Skeletal muscle satellite cell (primary cell): Measurements from ENCODE around the gene ACSF3.

ENCODE experiments used
- H3K27me3 ChIP-seq: 2 replicates; pipeline ENCODE4 v1.7.0; 2013; ENCODE audit warnings: low read length; ENCODE audit not compliant: control insufficient read depth, insufficient read depth
- H3K36me3 ChIP-seq: 2 replicates; pipeline ENCODE4 v1.7.0; 2013; ENCODE audit warnings: mild to moderate bottlenecking, control low read depth, low read length; ENCODE audit not compliant: insufficient read depth
- H3K4me1 ChIP-seq: 2 replicates; pipeline ENCODE4 v1.7.0; 2013; ENCODE audit warnings: low read length; ENCODE audit not compliant: control insufficient read depth, insufficient read depth
- H3K4me2 ChIP-seq: 2 replicates; pipeline ENCODE4 v1.7.0; 2013; ENCODE audit warnings: mild to moderate bottlenecking, low read length
- H3K4me3 ChIP-seq: 2 replicates; pipeline ENCODE4 v1.7.0; 2013; ENCODE audit warnings: low read length
- H3K9ac ChIP-seq: 2 replicates; pipeline ENCODE4 v1.7.0; 2013; ENCODE audit warnings: mild to moderate bottlenecking, low read depth, low read length, moderate library complexity
- H3K9me3 ChIP-seq: replicated peaks from 2 replicates; pipeline ENCODE4 v1.7.0; 2013; ENCODE audit warnings: mild to moderate bottlenecking, control low read depth, low read length

ACSF3 gene

DNA sequence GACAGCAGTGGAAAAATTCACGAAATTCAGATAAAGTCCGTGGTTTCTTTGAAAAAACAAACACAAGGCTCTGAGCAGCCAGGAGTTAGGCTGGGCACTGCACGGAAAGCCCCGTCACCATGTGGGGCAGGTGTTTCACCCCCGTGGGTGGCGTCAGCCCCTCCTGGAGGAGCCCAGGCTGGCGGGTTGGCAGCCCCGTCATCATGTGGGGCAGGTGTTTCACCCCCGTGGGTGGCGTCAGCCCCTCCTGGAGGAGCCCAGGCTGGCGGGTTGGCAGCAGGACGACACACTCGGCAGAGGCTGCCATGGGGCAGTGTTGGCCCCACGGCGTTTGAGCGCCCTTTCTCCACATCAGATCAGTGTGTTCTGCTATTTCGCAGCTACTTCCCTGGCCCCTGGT is 38.1 kb downstream of the ACSF3 start:
- Histone ChIP-seq H3K4me3 (no peak overlapping the region), H3K4me1 (no peaks in the 10 kb centered on the region), H3K4me2 (no peak overlapping the region), H3K27me3 (no peaks in the 10 kb centered on the region), H3K9me3 (no peaks in the 10 kb centered on the region), H3K36me3 (peaks cover 17% of the 10 kb centered on the region), H3K9ac (no peak overlapping the region)

DNA sequence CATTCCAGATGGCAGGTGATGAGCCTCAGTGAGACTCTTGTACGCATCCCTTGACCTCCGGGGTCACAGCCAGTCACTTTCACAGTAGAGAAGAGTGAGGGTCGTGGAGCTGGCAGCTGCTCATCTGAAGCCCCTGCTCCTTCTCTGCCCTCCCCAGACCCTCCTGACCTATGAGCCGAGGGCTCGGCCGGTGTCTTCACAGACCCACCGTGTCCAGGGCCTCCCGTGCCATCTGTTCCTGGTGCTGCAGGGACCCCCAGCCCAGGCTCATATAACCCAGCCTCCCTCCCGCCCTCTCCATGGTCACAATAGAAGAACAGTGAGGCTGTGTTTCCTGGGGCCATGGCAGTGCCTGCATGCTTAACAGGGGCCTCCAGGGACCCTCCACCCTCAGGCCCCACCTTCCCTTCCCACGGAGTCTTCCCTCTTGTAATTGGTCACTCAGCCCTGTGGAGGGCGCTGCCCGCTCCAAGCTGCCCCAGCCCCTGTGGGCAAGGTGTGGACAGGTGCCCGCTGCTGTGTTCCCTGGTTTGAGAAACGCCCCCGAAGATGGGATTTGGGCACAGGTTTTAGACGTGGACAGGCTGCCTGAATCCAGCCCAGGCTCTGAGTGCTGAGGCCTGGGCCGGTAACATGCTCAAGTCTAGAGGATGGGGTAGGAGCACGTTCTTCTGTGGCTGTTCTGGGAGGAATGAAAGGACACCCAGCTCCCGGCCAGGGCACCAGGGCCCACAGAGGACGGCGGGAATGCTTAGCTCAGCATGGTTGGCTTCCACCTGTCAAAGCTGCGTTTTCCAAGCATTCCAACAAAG is 38.7 kb downstream of the ACSF3 start:
- H3K4me1 ChIP-seq: no peaks in the 10 kb centered on the region
- no peak overlapping the region for H3K4me2 ChIP-seq
- H3K36me3 ChIP-seq: peaks cover 17% of the 10 kb centered on the region
- no peaks in the 10 kb centered on the region for H3K27me3 ChIP-seq
- H3K9ac ChIP-seq: no peak overlapping the region
- no peak overlapping the region for H3K4me3 ChIP-seq
- H3K9me3 ChIP-seq: no peaks in the 10 kb centered on the region

DNA sequence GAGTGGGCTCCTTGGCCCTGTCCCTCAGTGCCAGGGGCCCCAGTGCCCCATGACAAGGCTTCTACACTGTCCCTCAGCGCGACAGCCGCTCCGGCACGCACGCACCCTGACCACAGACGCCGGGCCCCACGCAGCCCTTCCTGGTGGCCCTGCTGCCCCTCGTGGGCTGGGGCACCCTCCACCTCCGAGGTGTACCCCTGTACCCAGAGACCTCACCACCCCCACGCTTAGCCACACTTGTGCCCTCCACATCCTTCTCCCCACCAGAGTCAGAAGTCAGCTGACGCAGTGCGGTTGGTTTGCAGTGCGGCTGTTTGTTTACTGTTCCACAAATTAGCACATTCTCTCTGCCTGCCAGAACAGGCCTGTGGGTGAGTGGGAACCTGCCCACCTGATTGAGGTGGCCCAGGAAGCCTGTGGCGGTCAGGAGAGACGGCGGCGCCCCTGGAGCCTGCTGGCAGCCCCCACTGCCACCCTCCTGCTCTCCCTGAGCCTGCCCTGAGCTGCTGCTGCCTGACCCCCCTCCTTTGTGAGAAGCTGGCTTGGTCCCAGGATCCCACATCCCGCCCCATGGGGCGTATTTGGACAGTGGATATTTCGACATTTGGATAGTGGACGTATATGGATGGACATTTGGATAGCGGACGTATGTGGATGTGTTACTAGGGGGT is 39.9 kb downstream of the ACSF3 start:
- H3K9me3 ChIP-seq: no peaks in the 10 kb centered on the region
- no peak overlapping the region for H3K9ac ChIP-seq
- H3K4me3 ChIP-seq: no peak overlapping the region
- H3K4me2 ChIP-seq: no peak overlapping the region
- no peaks in the 10 kb centered on the region for H3K27me3 ChIP-seq
- H3K4me1 ChIP-seq: no peaks in the 10 kb centered on the region
- H3K36me3 ChIP-seq: peaks cover 17% of the 10 kb centered on the region

DNA sequence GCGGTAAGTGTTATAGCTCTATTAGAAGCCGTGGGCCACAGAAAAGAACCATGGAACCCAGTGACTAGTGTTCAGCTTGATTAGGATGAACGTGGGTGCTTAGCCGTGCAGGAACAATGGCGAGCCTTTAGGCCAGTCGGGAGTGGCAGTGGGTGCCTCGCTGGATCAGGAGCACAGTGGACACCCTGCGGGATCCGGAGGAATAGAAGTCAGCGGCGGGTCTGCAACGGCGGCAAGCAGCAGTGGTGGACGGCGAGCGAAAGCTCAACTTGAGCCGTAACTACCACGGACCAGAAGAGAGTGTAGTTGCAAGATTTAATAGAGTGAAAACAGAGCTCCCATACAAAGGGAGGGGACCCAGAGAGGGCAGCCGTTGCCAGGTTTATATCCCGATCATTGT is 40.6 kb downstream of the ACSF3 start:
- Histone ChIP-seq H3K4me2 (no peak overlapping the region), H3K9ac (no peak overlapping the region), H3K4me1 (no peaks in the 10 kb centered on the region), H3K4me3 (no peak overlapping the region), H3K27me3 (no peaks in the 10 kb centered on the region), H3K9me3 (no peaks in the 10 kb centered on the region), H3K36me3 (peaks cover 17% of the 10 kb centered on the region)

DNA sequence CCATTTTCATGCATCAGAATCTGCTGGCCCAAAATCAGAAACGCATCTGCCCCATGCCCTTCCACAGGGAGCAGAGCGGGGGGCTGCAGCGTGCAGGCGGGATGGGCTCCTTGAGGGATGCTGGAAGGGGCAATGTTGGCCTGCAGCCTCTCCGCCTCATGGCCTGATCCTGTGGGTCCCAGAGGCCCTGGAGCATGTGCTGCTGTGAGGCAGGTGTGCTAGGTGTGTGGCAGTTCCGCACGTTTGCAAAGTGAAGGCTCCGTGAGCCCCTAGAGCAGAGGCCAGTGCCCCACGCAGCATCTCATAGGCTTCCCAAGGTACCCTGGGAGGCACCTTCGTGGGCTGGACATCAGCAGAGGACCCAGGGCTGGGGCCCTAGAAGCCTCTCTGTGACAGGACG is 41.5 kb downstream of the ACSF3 start:
- Histone ChIP-seq H3K36me3 (peaks cover 17% of the 10 kb centered on the region), H3K27me3 (no peaks in the 10 kb centered on the region), H3K4me1 (no peaks in the 10 kb centered on the region), H3K4me2 (no peak overlapping the region), H3K9me3 (no peaks in the 10 kb centered on the region), H3K9ac (no peak overlapping the region), H3K4me3 (no peak overlapping the region)

DNA sequence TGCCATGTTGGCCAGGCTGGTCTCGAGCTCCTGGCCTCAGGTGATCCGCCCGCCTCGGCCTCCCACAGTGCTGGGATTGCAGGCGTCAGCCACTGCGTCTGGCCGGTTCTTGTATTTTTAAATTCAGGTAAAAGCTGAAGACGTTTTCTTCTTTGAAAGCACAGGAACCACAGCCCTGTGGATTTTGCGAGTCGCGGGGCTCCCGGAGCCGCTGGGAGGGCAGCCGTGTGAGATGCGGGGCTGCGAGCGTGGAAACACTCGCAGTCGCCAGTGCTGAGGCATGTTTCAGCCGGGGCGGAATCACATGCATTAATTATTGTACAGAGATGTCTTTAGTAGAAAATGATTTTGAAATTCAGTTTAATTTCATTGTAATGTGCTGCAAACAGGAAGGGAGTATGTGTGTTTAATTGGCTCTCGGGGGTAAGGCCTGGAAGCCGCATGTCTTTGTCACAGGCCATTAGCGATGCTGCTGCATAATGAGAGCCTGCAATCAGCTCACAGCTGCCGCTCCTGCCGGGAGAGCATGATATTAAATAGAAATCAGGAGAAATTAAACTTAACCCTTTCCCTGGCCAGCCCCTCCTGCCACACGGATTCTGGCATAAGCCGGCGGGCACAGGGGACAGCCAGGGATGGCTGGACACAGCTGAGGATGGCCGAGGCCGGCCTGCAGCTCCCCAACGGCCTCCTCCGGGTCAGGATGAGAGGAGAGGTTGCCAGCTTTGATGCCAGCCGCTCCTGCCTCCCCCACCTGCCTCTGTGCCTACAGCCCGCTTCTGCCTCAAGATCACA is 42.5 kb downstream of the ACSF3 start:
- Histone ChIP-seq H3K4me1 (no peaks in the 10 kb centered on the region), H3K27me3 (no peaks in the 10 kb centered on the region), H3K4me2 (no peak overlapping the region), H3K9me3 (no peaks in the 10 kb centered on the region), H3K4me3 (no peak overlapping the region), H3K36me3 (peaks cover 20% of the 10 kb centered on the region), H3K9ac (no peak overlapping the region)

DNA sequence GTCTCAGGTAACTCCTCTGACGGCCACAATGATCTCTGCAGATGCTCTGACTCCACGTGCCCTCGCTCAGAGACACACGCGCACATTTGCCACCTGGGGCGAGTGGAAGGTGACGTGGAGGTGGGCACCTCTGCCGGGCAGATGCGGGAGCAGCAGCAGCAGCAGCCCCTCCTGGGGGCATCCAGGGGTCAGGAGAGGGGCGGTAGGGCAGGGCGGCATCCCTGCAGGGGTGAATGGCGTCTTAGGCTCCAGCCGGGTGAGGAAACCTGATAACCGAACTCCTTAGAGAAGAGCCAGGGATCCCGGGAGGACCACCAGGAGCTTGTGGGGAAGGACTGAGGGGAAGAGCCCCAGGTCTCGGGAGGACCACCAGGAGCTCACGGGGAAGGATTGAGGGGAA is 43.3 kb downstream of the ACSF3 start:
- H3K4me2 ChIP-seq: no peak overlapping the region
- H3K4me1 ChIP-seq: no peaks in the 10 kb centered on the region
- H3K4me3 ChIP-seq: no peak overlapping the region
- H3K9ac ChIP-seq: no peak overlapping the region
- no peaks in the 10 kb centered on the region for H3K9me3 ChIP-seq
- no peaks in the 10 kb centered on the region for H3K27me3 ChIP-seq
- peaks cover 24% of the 10 kb centered on the region for H3K36me3 ChIP-seq

DNA sequence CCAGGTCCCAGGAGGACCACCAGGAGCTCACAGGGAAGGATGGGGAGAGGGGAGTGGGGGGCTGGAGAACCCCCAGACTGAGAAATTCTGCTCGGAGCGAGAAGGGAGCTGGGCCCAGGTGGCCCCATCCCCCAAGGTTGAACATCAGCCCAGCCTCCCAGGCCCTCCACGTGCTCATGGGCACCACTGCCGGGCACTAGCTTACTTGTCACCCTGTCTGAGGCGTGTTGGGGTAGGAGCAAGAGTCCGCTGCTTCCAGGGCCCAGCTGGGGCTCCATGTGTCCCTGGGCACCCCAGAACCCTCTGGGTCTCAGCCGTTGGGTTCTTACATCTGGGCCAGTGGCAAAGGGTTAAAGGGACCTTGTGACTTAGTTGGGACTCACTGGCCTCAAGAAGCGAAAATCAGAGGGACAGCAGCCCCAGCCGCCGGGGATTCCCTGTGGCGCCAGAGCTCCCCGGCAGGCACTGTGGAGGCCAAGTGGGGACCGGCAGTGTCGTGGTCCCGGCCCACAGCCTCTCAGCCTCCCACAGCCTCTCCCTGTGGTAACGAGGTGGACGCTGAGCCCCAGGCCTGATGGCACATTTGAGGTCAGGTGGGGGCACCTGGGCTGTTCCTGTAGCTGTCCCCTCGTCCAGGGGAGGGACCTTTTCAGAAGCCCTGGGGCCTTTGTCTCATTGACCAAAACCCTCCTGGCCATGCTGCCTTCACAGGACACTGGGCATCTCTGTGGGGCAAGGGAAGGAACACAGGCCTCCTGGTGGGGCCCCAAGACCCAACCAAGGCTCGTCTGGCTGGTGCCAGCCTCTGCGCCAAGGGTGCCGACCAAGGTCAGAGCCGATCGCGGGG is 44.2 kb downstream of the ACSF3 start:
- H3K9me3 ChIP-seq: no peaks in the 10 kb centered on the region
- H3K4me3 ChIP-seq: no peak overlapping the region
- H3K36me3 ChIP-seq: peaks cover 30% of the 10 kb centered on the region
- no peak overlapping the region for H3K4me2 ChIP-seq
- H3K4me1 ChIP-seq: no peaks in the 10 kb centered on the region
- H3K9ac ChIP-seq: no peak overlapping the region
- H3K27me3 ChIP-seq: no peaks in the 10 kb centered on the region

DNA sequence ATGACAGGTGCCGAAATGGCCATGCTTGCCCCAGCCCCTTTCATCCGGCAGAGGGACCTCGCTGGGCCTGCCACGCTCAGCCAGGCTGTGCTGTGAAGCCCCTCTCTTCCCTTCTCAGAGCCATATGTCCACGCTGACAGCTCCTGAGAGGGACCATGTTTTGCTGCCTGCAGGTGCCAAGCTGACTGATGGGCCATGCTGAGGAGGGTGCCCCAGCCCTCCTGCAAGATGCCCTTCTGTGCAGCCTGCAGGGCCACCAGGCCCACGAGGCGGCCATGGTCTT is 44.8 kb downstream of the ACSF3 start:
- Histone ChIP-seq H3K36me3 (peaks cover 27% of the 10 kb centered on the region), H3K4me2 (no peak overlapping the region), H3K4me3 (no peak overlapping the region)

DNA sequence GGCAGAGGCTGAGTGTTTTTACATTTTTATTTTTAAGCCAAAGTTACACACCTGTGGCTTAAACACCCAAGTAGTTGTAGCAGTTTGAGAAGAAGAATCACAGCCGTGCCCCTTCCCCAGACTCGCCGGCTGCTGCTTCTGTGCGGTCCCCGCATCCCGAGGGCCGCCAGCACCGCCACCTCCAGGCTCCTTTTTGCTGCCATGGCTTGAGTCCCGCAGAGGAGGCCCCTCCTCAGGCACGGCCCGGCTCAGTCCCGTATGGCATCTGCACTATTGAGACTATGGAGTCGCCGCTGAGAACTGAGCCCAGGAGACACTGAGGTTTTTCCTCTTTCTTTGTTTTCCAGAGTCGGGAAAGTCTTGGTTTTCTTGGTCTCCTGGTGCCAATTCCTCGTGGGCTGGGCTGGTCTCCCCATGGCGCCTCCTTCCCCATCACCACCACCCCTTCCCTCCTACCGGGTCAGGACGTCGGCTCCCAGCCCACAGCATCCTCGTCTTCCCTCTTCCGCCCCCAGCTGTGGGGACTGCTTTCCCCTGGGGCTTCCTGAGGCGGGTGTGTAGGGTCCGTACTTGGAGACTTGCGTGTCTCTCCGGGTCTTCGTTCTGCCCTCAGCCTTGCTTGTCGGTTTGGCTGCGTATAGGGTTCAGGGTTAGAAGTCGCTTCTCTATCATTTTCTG is 45.3 kb downstream of the ACSF3 start:
- H3K4me2 ChIP-seq: no peak overlapping the region
- H3K4me3 ChIP-seq: no peak overlapping the region
- peaks cover 23% of the 10 kb centered on the region for H3K36me3 ChIP-seq
- H3K27me3 ChIP-seq: no peaks in the 10 kb centered on the region
- no peak overlapping the region for H3K9ac ChIP-seq
- H3K9me3 ChIP-seq: no peaks in the 10 kb centered on the region
- no peaks in the 10 kb centered on the region for H3K4me1 ChIP-seq

More for the DNA sequence above, 44.8 kb downstream of the ACSF3 start:
- Histone ChIP-seq H3K4me1 (no peaks in the 10 kb centered on the region), H3K9ac (no peak overlapping the region), H3K27me3 (no peaks in the 10 kb centered on the region), H3K9me3 (no peaks in the 10 kb centered on the region)
